H9 (cell line): ENCODE results near the gene TCHH. TPM values are rescaled to one million over a fixed set of nuclear protein-coding genes. Genes with fewer than 3 reads are reported as not detected.

Experiments used
- DNase-seq: peaks from one replicate; pipeline ENCODE4 v3.0.0-alpha.2; 2017
- H2AFZ ChIP-seq: one replicate; pipeline ENCODE4 v1.6.1; 2013; ENCODE audit warnings: mild to moderate bottlenecking, low read length, control low read depth, moderate library complexity
- H2AK5ac ChIP-seq: 2 replicates; pipeline ENCODE4 v1.6.1; 2013; ENCODE audit warnings: low read length, control low read depth, mixed read lengths; ENCODE audit not compliant: insufficient read length
- H2BK120ac ChIP-seq: one replicate; pipeline ENCODE4 v1.6.1; 2013; ENCODE audit warnings: low read depth, mild to moderate bottlenecking, low read length, control low read depth, inconsistent platforms; ENCODE audit not compliant: poor library complexity, severe bottlenecking
- H2BK12ac ChIP-seq: 2 replicates; pipeline ENCODE4 v1.6.1; 2013; ENCODE audit warnings: low read length, control low read depth, mixed read lengths, low read depth; ENCODE audit not compliant: insufficient read length
- H2BK15ac ChIP-seq: 2 replicates; pipeline ENCODE4 v1.6.1; 2013; ENCODE audit warnings: low read depth, low read length, control low read depth
- H2BK20ac ChIP-seq: one replicate; pipeline ENCODE4 v1.6.1; 2013; ENCODE audit warnings: low read depth, mild to moderate bottlenecking, low read length, control low read depth, inconsistent platforms; ENCODE audit not compliant: poor library complexity, severe bottlenecking
- H2BK5ac ChIP-seq: 2 replicates; pipeline ENCODE4 v1.6.1; 2013; ENCODE audit warnings: low read length, control low read depth, mixed read lengths; ENCODE audit not compliant: insufficient read length
- H3K14ac ChIP-seq: 2 replicates; pipeline ENCODE4 v1.6.1; 2013; ENCODE audit warnings: low read length, control low read depth; ENCODE audit not compliant: insufficient read depth
- H3K18ac ChIP-seq: 2 replicates; pipeline ENCODE4 v1.6.1; 2013; ENCODE audit warnings: low read depth, mild to moderate bottlenecking, mixed read lengths, low read length, control low read depth; ENCODE audit not compliant: insufficient read length
- H3K23ac ChIP-seq: 2 replicates; pipeline ENCODE4 v1.6.1; 2013; ENCODE audit warnings: low read length, control low read depth, mixed read lengths, low read depth; ENCODE audit not compliant: insufficient read length
- H3K23me2 ChIP-seq: 2 replicates; pipeline ENCODE4 v1.6.1; 2013; ENCODE audit warnings: low read depth, mild to moderate bottlenecking, mixed read lengths, low read length, control low read depth; ENCODE audit not compliant: insufficient read length, poor library complexity, severe bottlenecking
- H3K27ac ChIP-seq: 2 replicates; pipeline ENCODE4 v1.5.1; 2013; ENCODE audit warnings: low read length, control low read depth, mixed read lengths, low read depth; ENCODE audit not compliant: insufficient read length
- H3K27me3 ChIP-seq: 2 replicates; pipeline ENCODE4 v1.6.1; 2013; ENCODE audit warnings: low read length, control low read depth, inconsistent platforms; ENCODE audit not compliant: insufficient read depth
- H3K4ac ChIP-seq: 2 replicates; pipeline ENCODE4 v1.6.1; 2013; ENCODE audit warnings: low read depth, mild to moderate bottlenecking, control low read depth, inconsistent platforms, low read length, moderate library complexity
- H3K4me1 ChIP-seq: 2 replicates; pipeline ENCODE4 v1.6.1; 2013; ENCODE audit warnings: low read length, control low read depth, inconsistent platforms; ENCODE audit not compliant: insufficient read depth
- H3K4me2 ChIP-seq: 2 replicates; pipeline ENCODE4 v1.6.1; 2013; ENCODE audit warnings: low read length, control low read depth, mixed read lengths; ENCODE audit not compliant: insufficient read length, insufficient read depth
- H3K56ac ChIP-seq: 2 replicates; pipeline ENCODE4 v1.6.1; 2013; ENCODE audit warnings: low read depth, mild to moderate bottlenecking, mixed read lengths, low read length, control low read depth; ENCODE audit not compliant: insufficient read length
- H3K79me1 ChIP-seq: 2 replicates; pipeline ENCODE4 v1.6.1; 2013; ENCODE audit warnings: low read depth, mild to moderate bottlenecking, moderate library complexity, low read length, control low read depth, inconsistent platforms; ENCODE audit not compliant: insufficient read depth, poor library complexity, severe bottlenecking
- H3K79me2 ChIP-seq: 2 replicates; pipeline ENCODE4 v1.6.1; 2013; ENCODE audit warnings: low read length, control low read depth, inconsistent platforms; ENCODE audit not compliant: insufficient read depth
- H3K9ac ChIP-seq: 2 replicates; pipeline ENCODE4 v1.6.1; 2013; ENCODE audit warnings: low read length, control low read depth, mixed read lengths; ENCODE audit not compliant: insufficient read length; ENCODE audit errors: extremely low read depth
- H3K9me3 ChIP-seq: one replicate; pipeline ENCODE4 v1.6.1; 2013; ENCODE audit warnings: low read depth, low read length, inconsistent platforms; ENCODE audit not compliant: control insufficient read depth
- H3T11ph ChIP-seq: one replicate; pipeline ENCODE4 v1.6.1; 2013; ENCODE audit warnings: mild to moderate bottlenecking, low read length, control low read depth, inconsistent platforms
- H4K20me1 ChIP-seq: one replicate; pipeline ENCODE4 v1.6.1; 2013; ENCODE audit not compliant: control insufficient read depth, insufficient read length, insufficient read depth
- H4K5ac ChIP-seq: 2 replicates; pipeline ENCODE4 v1.6.1; 2013; ENCODE audit warnings: low read depth, mild to moderate bottlenecking, mixed read lengths, low read length, control low read depth; ENCODE audit not compliant: insufficient read length
- H4K8ac ChIP-seq: replicated peaks from 2 replicates; pipeline ENCODE4 v1.6.1; 2013; ENCODE audit warnings: low read length, control low read depth, mixed read lengths, low read depth; ENCODE audit not compliant: insufficient read length
- H4K91ac ChIP-seq: 2 replicates; pipeline ENCODE4 v1.6.1; 2013; ENCODE audit warnings: low read depth, mild to moderate bottlenecking, moderate library complexity, mixed read lengths, low read length, control low read depth; ENCODE audit not compliant: insufficient read length
- H3K27ac Mint-ChIP-seq, 3 experiments: 2 replicates in 2 of 3; 3 replicates in 1 of 3; pipeline ENCODE4 v1.8.0; 2020 to 2021; ENCODE audit warnings: mixed read lengths in 3 of 3, mild to moderate bottlenecking in 1 of 3, moderate library complexity in 1 of 3
- H3K27me3 Mint-ChIP-seq: 2 replicates; pipeline ENCODE4 v1.8.0; 2021; ENCODE audit warnings: low read depth, mild to moderate bottlenecking, moderate library complexity, mixed read lengths
- H3K36me3 Mint-ChIP-seq, 3 experiments: 2 replicates in 2 of 3; 3 replicates in 1 of 3; pipeline ENCODE4 v1.8.0; 2020 to 2021; ENCODE audit warnings: low read depth in 3 of 3, mixed read lengths in 3 of 3; ENCODE audit not compliant: insufficient read depth in 1 of 3
- H3K4me1 Mint-ChIP-seq, 2 experiments: 2 replicates each; pipeline ENCODE4 v1.8.0; 2020; ENCODE audit warnings: mixed read lengths in 2 of 2
- H3K4me3 Mint-ChIP-seq, 2 experiments: 2 replicates in 1 of 2; 3 replicates in 1 of 2; pipeline ENCODE4 v1.8.0; 2020 to 2021; ENCODE audit warnings: mild to moderate bottlenecking in 2 of 2, mixed read lengths in 2 of 2, moderate library complexity in 1 of 2
- H3K9me3 Mint-ChIP-seq, 2 experiments: 2 replicates in 1 of 2; 3 replicates in 1 of 2; pipeline ENCODE4 v1.8.0; 2020; ENCODE audit warnings: mild to moderate bottlenecking in 2 of 2, mixed read lengths in 2 of 2, moderate library complexity in 1 of 2
- WGBS: extraction: QIAGEN DNeasy Blood & Tissue Kit; methylation state at CpG from one replicate; pipeline ENCODE4 v1.1.7; 2013; ENCODE audit warnings: missing lambda C conversion rate, low lambda C conversion rate, mixed read lengths; ENCODE audit not compliant: insufficient read length; ENCODE audit errors: extremely low coverage; 5-methylcytosine and 5-hydroxymethylcytosine counted together
- total RNA-seq: library from RNA; stranded (reverse); gene quantifications from 2 replicates; pipeline ENCODE4 v1.2.1, GENCODE V29; 2021
- TF ChIP-seq, protein P1 (sequence below): fragments of 200-600 bp; sonication (generic); conservative IDR thresholded peaks from 3 replicates; pipeline ENCODE4 v1.8.0; 2021; ENCODE audit warnings: antibody characterized with exemption, mild to moderate bottlenecking

TCHH gene
- total RNA-seq, 1 experiment from 2014 or later: not detected

DNA sequence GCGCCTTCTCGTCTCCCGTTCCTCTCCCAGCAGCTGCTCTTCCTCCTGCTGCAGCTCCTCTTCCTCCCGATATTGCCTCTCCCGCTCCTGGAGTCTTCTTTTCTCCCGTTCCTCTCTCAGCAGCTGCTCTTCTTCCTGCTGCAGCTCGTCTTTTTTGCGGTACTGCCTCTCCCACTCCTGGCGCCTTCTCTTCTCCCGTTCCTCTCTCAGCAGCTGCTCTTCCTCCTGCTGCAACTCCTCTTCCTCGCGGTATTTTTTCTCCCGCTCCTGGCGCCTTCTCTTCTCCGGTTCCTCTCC is 5.3 kb downstream of the TCHH start:
- Histone ChIP-seq H3K79me2 (no peaks in the 10 kb centered on the region), H3K27ac (no peak overlapping the region), H2BK120ac (no peak overlapping the region), H3K4me1 (no peaks in the 10 kb centered on the region), H2BK15ac (no peak overlapping the region), H3K23me2 (peaks cover 3% of the 10 kb centered on the region), H3K56ac (no peak overlapping the region), H4K8ac (no peak overlapping the region), H2BK5ac (no peak overlapping the region), H3K9me3 (no peaks in the 10 kb centered on the region), H3K23ac (no peak overlapping the region), H3K9ac (no peak overlapping the region), H3K27me3 (peaks cover 68% of the 10 kb centered on the region), H2AFZ (no peak overlapping the region), H4K20me1 (no peaks in the 10 kb centered on the region), H3K4ac (no peak overlapping the region), H2BK12ac (no peak overlapping the region), H3K14ac (no peak overlapping the region), H2AK5ac (no peak overlapping the region), H3K18ac (no peak overlapping the region), H4K5ac (no peak overlapping the region), H2BK20ac (no peak overlapping the region), H3K79me1 (no peaks in the 10 kb centered on the region), H3T11ph (no peak overlapping the region), H3K4me2 (peak overlapping the region; percentile 18), H4K91ac (no peak overlapping the region)
- H3K27me3 Mint-ChIP-seq: peaks cover 4% of the 10 kb centered on the region
- peaks cover 0 to 12% (median 3%) of the 10 kb centered on the region in 3 experiments; a peak in 4 of 7 replicates for H3K36me3 Mint-ChIP-seq
- H3K4me1 Mint-ChIP-seq: no peaks in the 10 kb centered on the region
- H3K9me3 Mint-ChIP-seq: peaks cover 12 to 17% of the 10 kb centered on the region in 2 experiments
- TF ChIP-seq, protein P1, sequence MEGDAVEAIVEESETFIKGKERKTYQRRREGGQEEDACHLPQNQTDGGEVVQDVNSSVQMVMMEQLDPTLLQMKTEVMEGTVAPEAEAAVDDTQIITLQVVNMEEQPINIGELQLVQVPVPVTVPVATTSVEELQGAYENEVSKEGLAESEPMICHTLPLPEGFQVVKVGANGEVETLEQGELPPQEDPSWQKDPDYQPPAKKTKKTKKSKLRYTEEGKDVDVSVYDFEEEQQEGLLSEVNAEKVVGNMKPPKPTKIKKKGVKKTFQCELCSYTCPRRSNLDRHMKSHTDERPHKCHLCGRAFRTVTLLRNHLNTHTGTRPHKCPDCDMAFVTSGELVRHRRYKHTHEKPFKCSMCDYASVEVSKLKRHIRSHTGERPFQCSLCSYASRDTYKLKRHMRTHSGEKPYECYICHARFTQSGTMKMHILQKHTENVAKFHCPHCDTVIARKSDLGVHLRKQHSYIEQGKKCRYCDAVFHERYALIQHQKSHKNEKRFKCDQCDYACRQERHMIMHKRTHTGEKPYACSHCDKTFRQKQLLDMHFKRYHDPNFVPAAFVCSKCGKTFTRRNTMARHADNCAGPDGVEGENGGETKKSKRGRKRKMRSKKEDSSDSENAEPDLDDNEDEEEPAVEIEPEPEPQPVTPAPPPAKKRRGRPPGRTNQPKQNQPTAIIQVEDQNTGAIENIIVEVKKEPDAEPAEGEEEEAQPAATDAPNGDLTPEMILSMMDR: no peak
- H3K4me3 Mint-ChIP-seq: no peak overlapping the region
- H3K27ac Mint-ChIP-seq: no peak overlapping the region
- no peak for DNase-seq
- WGBS: no CpG with 5 or more reads among the region's 15 CpGs
